DMS114 treated with DMSO at 0.1 percent for 48 hours (cell line): ENCODE results near the gene RMDN3.

Source experiments
- DNase-seq: peaks from one replicate; lab custom pipeline; 2025; ENCODE audit not compliant: unreplicated experiment; lab: John Stamatoyannopoulos, UW

RMDN3 gene

GRCh38 chr15:40773496-40773895, 18.4 kb upstream of the RMDN3 start:
- DNase-seq: no peak

DNA sequence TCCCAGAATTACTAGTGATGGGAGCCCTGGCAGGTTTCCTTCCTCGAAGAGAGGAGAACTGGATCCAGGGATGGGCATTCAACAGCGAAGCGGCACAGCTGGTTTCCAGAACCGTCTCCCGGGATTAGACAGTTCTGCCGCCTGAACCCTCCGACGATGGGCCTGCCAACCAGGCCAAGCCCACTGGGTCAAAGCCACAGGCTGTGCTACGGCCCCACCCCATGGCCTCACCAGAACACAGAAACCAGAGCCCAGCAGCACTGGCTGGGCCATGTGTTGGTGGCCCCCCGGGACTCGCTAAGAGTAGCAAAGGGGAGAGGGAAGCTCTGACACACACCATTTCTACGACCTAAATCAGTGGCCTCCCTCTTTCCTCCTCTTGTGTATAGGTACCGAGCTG, 17.0 kb upstream of the RMDN3 start:
- DNase-seq: no peak

- no peak for DNase-seq
Measured at GRCh38 chr15:40771242-40771641, 16.2 kb upstream of the RMDN3 start.

GRCh38 chr15:40770147-40770721, 15.2 kb upstream of the RMDN3 start:
- DNase-seq: no peak

DNA sequence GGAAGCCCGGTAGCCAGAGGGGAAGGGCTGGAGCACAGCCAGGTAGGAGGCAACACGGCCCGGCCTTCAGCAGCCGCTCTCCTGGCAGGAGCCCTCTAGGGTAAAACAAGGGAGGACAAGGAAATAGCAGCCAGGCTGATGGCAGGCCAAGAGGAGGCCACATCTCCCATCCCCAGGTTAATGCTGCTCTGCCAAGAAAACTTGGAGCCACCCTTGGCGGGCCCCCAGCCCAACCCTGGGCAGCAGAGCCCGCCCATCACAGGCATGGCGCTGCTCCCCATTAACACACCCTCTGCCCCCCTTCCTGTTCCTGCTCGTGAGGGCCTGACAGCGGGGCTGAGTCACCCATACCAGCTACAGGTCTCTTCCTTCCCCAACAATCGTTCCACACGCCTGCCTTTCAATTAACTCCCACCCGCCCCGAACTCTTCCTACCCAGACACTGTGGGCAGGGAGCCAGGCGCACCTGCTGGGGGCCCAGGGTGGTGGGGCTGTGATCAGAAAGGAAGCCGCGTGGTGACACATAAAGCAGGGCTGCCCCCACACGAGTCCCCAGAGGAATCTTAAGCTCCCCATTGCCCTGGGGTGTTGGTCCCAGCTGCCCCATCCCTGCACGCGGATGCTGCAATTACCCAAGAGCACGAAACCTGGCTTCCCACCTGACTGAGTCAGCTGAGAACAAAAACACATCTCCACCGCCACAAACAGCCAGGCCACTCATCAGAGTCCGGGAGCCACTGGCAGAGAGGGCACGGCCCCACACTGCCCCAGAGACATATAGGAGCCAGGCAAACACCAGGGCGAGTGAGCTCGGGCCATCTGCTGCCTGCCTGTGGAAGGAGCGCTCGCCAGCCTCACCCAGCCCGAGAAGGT, 14.5 kb upstream of the RMDN3 start, which contains the start of gene C15orf62:
Gene C15orf62, plus strand, starts transcription at position 707 of the 873 bp plus-strand sequence. CDS start 516 bp downstream, outside the sequence.
- no peak for DNase-seq

DNA sequence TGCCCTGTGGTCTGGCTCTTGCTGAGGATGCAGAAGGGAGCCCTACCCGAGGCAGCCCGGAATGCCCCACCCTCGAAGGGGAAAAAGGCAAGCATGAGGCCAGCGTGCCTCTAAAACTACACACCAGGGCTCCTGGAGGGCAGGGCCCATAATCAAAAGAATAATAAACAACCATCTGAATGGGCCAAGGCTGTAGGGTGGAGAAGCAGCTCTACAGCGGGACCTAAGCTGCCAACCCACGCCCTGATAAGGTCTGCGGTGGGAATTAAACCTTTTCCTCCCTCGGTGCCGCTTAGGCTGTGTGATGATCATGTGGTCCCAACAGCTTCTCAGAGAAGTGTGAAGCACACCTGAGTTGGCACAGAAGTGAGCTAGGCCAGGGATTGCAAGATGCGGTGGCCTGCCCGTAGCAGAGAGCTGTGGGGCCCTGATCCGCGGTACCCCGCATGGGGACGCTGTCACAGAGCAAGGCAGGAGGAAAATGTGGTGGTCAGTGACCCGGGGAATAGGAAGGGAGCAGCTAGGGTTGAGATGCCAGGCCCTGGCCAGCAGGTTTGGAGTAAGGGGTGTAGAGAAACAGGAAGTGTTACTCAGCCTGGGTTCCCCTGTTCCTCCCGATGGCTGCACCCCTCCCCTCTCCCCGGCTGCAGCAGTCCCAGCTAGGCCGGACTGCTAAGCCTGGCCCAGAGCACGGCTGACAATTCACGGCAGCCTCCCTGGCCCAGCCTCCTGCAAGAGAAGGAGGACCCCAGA, 13.6 kb upstream of the RMDN3 start:
- DNase-seq: no peak

- no peak for DNase-seq
Measured at GRCh38 chr15:40767838-40768500, 12.9 kb upstream of the RMDN3 start.

DNA sequence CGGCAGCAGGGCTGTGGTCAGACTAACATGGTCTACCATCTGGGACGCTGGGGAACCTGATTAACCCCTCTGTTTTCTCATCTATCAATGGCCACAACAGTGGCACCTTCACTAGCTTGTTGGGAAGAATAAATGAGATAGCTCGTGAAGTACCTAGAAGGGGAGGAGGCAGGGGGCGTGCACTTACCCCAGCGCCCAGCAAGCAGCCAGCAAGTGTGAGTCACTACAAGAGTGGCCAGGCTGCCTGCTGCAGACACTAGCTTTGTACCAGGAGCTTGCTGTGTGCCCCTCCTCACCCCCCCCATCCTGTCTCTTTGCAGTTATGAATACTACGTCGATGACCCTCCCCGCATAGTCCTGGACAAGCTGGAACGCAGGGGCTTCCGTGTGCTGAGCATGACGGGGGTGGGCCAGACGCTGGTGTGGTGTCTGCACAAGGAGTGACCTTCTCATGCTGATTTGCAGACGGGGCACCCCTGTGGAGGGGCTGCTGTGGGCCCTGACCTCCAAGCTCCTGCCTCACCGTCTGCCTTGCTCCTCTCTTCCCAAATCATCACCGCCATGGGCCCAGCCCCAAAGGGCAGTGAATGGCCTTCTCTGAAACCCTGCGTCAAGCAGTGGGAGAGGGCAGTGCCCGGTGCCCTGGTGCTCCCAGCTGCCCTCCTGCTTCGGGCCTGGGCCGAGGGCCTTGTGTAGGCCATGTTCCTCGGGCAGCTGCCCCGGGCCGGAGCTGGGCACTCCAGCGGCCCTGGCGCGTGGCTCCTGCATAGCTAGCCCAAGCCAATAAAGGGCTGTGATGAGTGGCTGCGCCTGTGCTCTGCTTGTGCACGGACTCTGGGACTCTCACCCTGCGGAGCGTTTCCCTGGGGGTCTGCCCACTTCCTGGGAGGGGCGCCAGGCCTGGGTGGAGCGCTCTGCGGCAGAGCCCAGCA, 12.1 kb upstream of the RMDN3 start:
- no peak for DNase-seq

DNA sequence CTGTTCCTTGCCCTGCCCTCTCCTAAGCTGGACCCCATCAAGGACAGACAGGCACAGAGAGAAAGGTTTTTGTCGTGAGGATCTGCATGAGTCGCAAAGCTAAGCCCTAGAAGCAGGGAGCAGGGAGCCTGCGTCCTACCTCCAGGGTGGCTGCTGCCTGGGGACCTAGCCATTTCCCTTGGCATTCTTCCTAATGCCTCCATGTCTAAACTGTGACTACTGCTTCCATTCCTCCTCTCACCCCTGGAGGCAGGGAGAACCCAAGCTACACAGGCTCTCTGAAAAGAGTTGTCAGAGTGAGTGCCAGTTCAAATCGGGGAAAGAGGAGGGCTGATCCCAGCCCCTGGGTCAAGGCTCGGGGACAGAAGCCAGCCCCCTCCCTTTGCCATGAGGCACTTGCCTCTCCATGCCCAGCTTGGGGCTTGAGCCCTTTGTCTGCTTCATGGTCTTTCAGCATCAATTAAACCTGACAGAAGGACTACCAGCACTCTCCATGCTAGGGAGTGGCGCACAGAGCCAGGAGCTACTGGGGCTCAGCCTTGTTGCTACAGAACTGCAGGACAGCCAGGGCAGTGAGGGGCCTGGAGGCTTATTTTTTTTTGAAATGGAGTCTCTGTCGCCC, 11.3 kb upstream of the RMDN3 start:
- no peak for DNase-seq

DNA sequence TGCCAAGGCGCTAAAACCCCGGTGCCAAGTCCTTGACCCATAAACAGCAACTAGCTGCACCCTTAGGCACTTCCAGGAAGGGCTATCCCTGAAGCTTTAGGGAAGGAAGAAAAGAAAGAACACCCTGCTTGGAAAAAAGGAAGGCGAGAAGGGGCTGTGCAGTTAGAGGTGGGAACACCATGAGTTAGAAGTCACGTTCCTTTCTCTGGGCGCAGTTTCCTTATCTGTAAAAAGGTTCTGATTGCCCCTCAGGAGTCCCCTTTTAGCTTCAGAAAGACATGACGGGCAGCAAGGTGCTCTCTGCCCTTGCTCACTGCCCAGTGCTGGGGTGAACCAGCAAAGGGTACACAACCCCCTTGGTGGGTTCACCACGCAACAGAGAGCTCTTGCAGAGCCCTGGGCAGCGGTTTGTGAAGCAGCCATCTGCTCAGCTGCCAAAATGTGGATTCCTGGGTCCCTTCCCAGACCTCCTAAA, 9.6 kb upstream of the RMDN3 start:
- DNase-seq: no peak

- DNase-seq: peak; percentile 66
Measured at GRCh38 chr15:40763801-40764628, 9.0 kb upstream of the RMDN3 start, which contains the start of gene GCHFR. Gene GCHFR (plus strand): TSS chr15:40764068. CDS start chr15:40764181, 113 bp downstream.

DNA sequence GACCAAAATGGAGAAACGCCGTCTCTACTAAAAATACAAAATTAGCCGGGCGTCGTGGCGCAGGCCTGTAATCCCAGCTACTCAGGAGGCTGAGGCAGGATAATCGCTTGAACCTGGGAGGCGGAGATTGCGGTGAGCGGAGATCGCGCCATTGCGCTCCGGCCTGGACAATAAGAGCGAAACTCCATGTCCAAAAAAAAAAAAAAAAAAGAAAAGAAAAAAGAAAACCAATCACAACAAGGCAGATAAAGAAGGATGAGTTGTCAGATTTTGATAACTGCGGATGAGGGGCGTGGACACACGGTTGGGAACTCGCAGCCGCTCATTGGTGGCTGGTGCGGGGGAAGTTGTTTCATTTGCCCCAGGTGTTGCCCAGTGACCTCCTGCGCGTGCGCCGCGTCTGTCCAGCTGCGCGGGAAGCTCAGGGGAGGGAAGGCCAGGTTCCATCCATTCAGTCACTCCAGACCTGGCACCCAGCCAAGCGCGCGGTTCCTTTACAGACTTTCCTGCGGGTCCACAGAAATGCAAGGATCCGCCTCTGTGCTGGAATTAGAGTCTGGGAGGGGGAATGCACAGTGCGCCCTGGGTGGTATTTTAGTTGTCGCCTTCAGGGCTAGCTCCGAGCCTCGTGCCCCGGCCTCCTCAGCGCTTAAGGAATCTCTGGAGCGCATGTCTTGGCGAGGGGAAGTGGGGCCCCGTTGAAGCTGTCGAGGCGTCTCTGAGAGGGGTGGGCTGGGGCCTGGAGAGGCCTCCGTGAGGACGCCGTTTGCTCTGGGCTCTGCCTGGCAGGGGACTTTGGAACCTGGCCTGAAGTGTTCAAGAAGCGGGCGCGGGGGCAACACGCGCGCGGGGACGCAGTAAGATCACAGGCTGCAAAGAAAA, 8.1 kb upstream of the RMDN3 start:
- DNase-seq: no peak

- no peak for DNase-seq
Measured at GRCh38 chr15:40759961-40760360, 4.9 kb upstream of the RMDN3 start.

GRCh38 chr15:40756938-40757337, 1.9 kb upstream of the RMDN3 start:
- DNase-seq: no peak

DNA sequence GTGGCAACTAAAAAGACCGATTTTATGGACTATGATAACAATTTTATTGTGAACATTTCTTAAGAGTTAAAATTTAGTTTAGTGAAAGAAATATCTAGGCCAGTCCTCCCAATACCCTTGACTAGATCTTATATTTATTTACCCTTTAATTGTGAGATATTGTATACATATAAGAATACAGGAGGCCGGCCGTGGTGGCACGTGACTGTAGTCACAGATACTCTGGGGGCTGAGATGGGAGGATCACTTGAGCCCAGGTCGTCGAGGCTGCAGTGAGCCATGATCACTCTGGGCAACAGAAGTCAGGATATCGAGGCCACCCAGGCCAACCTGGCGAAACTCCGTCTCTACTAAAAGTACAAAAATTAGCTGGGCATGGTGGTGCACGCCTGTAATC, 756 bp upstream of the RMDN3 start:
- DNase-seq: peak; percentile 14

DNA sequence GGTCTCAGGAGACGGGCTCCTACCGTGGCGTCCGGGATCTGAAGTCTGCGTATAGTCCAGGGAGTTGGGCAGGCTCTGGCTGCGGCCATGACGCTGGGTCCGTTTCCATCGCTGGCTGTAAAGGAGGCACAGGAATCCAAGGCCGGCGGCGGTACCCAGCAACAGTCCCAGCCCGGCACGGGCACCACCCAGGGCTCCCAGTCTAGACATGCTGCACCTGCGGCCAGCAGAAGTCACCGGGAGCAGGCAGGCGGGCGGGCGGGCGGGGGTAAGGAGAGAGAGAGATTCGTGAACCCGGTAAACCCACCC, 526 bp downstream of the RMDN3 start:
- no peak for DNase-seq

DNA sequence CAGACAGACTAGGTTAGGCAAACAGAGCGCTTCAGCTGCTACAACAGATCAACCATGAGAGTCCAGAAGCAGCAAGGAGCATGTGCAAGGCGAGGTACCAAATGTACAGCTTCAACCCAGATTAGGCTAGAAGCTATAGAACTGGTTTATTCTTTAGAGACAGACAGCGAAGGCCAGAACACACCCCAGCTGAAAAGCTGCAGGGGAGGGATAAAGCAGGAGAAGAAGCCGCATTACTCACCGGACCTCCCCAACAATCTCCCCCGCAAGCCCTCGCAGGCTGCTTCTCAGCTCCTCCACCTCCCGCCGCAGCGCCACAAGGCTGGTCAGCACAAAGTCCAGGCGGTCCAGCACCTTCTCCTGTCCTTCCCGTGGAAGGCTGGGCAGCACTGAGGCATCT, 3.3 kb downstream of the RMDN3 start:
- DNase-seq: no peak

DNA sequence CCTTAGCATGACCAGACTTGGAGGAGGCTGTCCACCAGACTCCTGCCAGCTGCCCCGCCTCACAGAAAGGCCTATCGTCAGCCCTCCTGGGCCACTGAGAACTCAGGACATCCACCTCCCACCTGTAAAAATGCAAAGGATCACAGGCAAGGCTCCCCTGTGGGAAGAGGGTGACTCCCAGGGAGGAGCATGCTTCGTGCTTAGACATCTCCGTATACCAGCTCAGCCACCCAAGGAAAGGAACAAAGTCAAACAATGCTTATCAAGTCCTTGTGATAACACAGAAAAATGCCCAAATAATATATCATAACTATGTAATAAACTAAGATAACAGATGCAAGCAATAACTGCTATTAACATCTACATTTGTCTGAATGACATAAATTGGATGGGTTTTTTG, 4.2 kb downstream of the RMDN3 start:
- no peak for DNase-seq
